HEK293T (cell line): ENCODE data around the gene GALP.

Experiments
- BHLHE40 ChIP-seq: fragments of 450-650 bp; IDR thresholded peaks from 2 replicates; pipeline ENCODE4 v1.6.1; 2016; ENCODE audit warnings: mild to moderate bottlenecking, moderate library complexity, borderline replicate concordance
- FOXK2 ChIP-seq: fragments of 450-650 bp; IDR thresholded peaks from 2 replicates; pipeline ENCODE4 v1.6.1; 2016; ENCODE audit warnings: mild to moderate bottlenecking
- FOXM1 ChIP-seq: fragments of 450-650 bp; IDR thresholded peaks from 2 replicates; pipeline ENCODE4 v1.6.1; 2017; ENCODE audit warnings: mild to moderate bottlenecking, borderline replicate concordance
- SP1 ChIP-seq: fragments of 450-650 bp; IDR thresholded peaks from 2 replicates; pipeline ENCODE4 v1.6.1; 2017
- SUZ12 ChIP-seq: fragments of 450-650 bp; IDR thresholded peaks from 2 replicates; pipeline ENCODE4 v1.6.1; 2016; ENCODE audit warnings: mild to moderate bottlenecking
- TARDBP ChIP-seq: fragments of 450-650 bp; IDR thresholded peaks from 2 replicates; pipeline ENCODE4 v1.6.1; 2016

- no peak for TF ChIP-seq BHLHE40
- no peak for TF ChIP-seq SUZ12
- TF ChIP-seq SP1, result no peak
- TF ChIP-seq FOXM1, result no peak
- TF ChIP-seq TARDBP, result no peak
- TF ChIP-seq FOXK2, result no peak
These were observed 28.5 kb upstream of the GALP start for GRCh38 chr19:56147307-56147706.
